GDM1 (cell line): ENCODE results near the gene PDZD7.
"Not testable (repeated sequence)": the region's sequence is repeated elsewhere in the genome, so short reads cannot be mapped to it uniquely, and the experiment has no call there.

Experiments used
- DNase-seq: peaks from one replicate; lab custom pipeline; 2025; lab: John Stamatoyannopoulos, UW

Gene PDZD7

GRCh38 chr10:100982916-100983830 is 47.8 kb downstream of the PDZD7 start:
- no peak for DNase-seq

- DNase-seq: no peak
These were observed 49.7 kb downstream of the PDZD7 start for GRCh38 chr10:100981178-100981772.

- no peak for DNase-seq
These were observed 50.2 kb downstream of the PDZD7 start for GRCh38 chr10:100980711-100981110.

- DNase-seq: no peak
These were observed 50.6 kb downstream of the PDZD7 start for GRCh38 chr10:100980311-100980710.

GRCh38 chr10:100979791-100980272 is 51.1 kb downstream of the PDZD7 start:
- DNase-seq: no peak

- no peak for DNase-seq
These were observed 52.1 kb downstream of the PDZD7 start for GRCh38 chr10:100978901-100979195.

GRCh38 chr10:100978121-100978900 is 52.6 kb downstream of the PDZD7 start:
- no peak for DNase-seq

- DNase-seq: no peak
These were observed 53.5 kb downstream of the PDZD7 start for GRCh38 chr10:100977436-100977835.

- no peak for DNase-seq
These were observed 54.0 kb downstream of the PDZD7 start for GRCh38 chr10:100976906-100977305.

- DNase-seq: not testable (repeated sequence)
These were observed 55.5 kb downstream of the PDZD7 start for GRCh38 chr10:100975397-100975796.

- no peak for DNase-seq
These were observed 57.9 kb downstream of the PDZD7 start for GRCh38 chr10:100972904-100973535.

- DNase-seq: no peak
These were observed 58.6 kb downstream of the PDZD7 start for GRCh38 chr10:100972115-100972903.

GRCh38 chr10:100970914-100971811 is 59.8 kb downstream of the PDZD7 start:
- DNase-seq: no peak

- no peak for DNase-seq
These were observed 60.6 kb downstream of the PDZD7 start for GRCh38 chr10:100970076-100970913.

GRCh38 chr10:100969187-100970075 is 61.5 kb downstream of the PDZD7 start, which contains the start of gene SEMA4G:
TSS of gene SEMA4G (plus strand) at chr10:100969504. CDS start at chr10:100972913, 3,409 bp downstream.
- no peak for DNase-seq

- DNase-seq: no peak
These were observed 62.1 kb downstream of the PDZD7 start for GRCh38 chr10:100968863-100969186.

GRCh38 chr10:100968062-100968736 is 62.7 kb downstream of the PDZD7 start:
- DNase-seq: no peak

GRCh38 chr10:100967332-100967731 is 63.6 kb downstream of the PDZD7 start:
- DNase-seq: no peak
